ENCODE results near the gene ABHD14A. TPM values are rescaled to one million over a fixed set of nuclear protein-coding genes. Genes with fewer than 3 reads are reported as not detected.

Gene ABHD14A
- 23.2 TPM for total RNA-seq

GRCh38 chr3:51974963-51975851 is at the start of gene ABHD14A:
TSS of gene ABHD14A (plus strand) at chr3:51975064. CDS start at chr3:51975136, 72 bp downstream.

GRCh38 chr3:51941798-51942602 is 32.9 kb upstream of the ABHD14A start, which contains the start of the genes PARP3 and RRP9:
TSS of gene PARP3 (plus strand) at chr3:51942363. CDS start at chr3:51943356, 993 bp downstream.
TSS of gene RRP9 (minus strand) at chr3:51941904. CDS start at chr3:51941867, 37 bp downstream.

GRCh38 chr3:51955175-51955892 is 19.5 kb upstream of the ABHD14A start, which contains the start of gene GPR62:
TSS of gene GPR62 (plus strand) at chr3:51955381. CDS start at chr3:51955653, 272 bp downstream.

GRCh38 chr3:51967384-51968169 is 7.3 kb upstream of the ABHD14A start, which contains the start of gene PCBP4:
TSS of gene PCBP4 (minus strand) at chr3:51967454. CDS start at chr3:51961240, 6,214 bp downstream.

DNA sequence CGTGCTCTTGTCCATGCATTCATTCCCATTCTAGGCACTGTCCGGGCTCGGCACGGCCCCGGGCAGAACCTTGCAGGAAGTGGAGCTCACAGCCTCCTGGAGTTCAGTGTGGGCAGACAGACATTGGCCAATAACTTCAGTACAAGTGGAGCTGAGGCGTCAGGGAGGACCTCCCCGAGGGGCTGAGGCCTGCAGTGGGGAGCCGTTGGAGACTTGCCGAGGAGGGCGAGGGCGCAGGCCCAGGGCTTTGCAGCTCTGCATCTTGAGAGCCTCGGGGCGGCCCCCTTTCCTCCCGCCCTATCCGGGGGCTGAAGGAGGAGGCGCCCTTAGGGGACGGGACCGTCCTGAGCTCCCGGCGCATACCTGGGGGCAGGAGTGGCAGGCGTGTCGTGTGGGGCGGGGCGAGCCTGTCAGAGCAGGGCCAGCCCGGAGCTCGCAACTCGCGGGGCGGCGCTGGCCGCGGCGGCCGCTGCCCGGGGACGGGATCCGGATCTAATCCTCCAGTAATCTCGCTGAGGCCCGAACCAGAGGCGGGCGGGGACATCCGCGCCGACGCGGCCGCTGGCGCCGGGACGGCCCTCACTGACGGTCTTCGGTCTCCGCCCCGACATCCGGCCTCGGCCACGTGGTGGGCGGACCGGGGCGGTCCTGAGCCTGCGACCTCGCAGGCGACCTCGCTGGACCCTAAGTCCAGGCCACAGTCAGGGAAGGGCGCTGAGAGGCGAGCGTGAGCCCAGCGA is 8.1 kb downstream of the ABHD14A start, which contains the start of gene ACY1:
Gene ACY1 (plus strand): TSS at position 698 of the 740 bp plus-strand sequence. CDS start 530 bp downstream, outside the sequence.

GRCh38 chr3:51995346-51996163 is 20.7 kb downstream of the ABHD14A start, which contains the start of gene RPL29:
TSS of gene RPL29 (minus strand) at chr3:51995895. CDS start at chr3:51995461, 434 bp downstream.

Small RNA genes lying within 50 kb of the gene (small RNA-seq; reads per million reads assigned to genes)
- gene AC115284.1 (ENCODE audit: low replicate concordance), result not detected

Other genes starting within 250 kb of the ABHD14A start
- gene IQCF6, start 195.8 kb upstream of the ABHD14A start, total RNA-seq, result not detected
- not detected for gene IQCF2, start 113.4 kb upstream of the ABHD14A start, total RNA-seq
- not detected for gene IQCF5, start 99.5 kb upstream of the ABHD14A start, total RNA-seq
- not detected for gene IQCF1, start 71.7 kb upstream of the ABHD14A start, total RNA-seq
- 13.1 TPM for gene RRP9, start 33.2 kb upstream of the ABHD14A start, total RNA-seq
- gene PARP3, start 32.7 kb upstream of the ABHD14A start, total RNA-seq, result 7.5 TPM
- gene GPR62, start 19.7 kb upstream of the ABHD14A start, total RNA-seq, result 0.31 TPM
- gene PCBP4, start 7.6 kb upstream of the ABHD14A start, total RNA-seq, result 72.9 TPM
- gene ABHD14B, start 1.0 kb upstream of the ABHD14A start, total RNA-seq, result 4.7 TPM
- gene ACY1, start 8.5 kb downstream of the ABHD14A start, total RNA-seq, result 6.9 TPM
- gene RPL29, start 20.8 kb downstream of the ABHD14A start, total RNA-seq, result 712 TPM
- gene DUSP7, start 81.5 kb downstream of the ABHD14A start, total RNA-seq, result 15.3 TPM
- gene POC1A, start 179.4 kb downstream of the ABHD14A start, total RNA-seq, result 4.4 TPM
- 36.3 TPM for gene ALAS1, start 223.1 kb downstream of the ABHD14A start, total RNA-seq